Peyer's patch (tissue), 4 donors: ENCODE results near the gene NID1.

Experiments
- CTCF ChIP-seq, 6 experiments: fragments of 450-650 bp in 4 of 6; fragments of 200-600 bp in 2 of 6; sonication (generic) in 1 of 6; IDR thresholded peaks; one replicate each; pipeline ENCODE4 v1.5.1; 2017 to 2019; ENCODE audit warnings: antibody characterized with exemption in 6 of 6, mild to moderate bottlenecking in 3 of 6, moderate library complexity in 1 of 6
- POLR2A ChIP-seq, 2 donors: fragments of 450-650 bp; IDR thresholded peaks; one replicate each; pipeline ENCODE4 v1.5.1; 2017; ENCODE audit warnings: antibody characterized with exemption in 2 of 2, mild to moderate bottlenecking in 2 of 2, moderate library complexity in 2 of 2

DNA sequence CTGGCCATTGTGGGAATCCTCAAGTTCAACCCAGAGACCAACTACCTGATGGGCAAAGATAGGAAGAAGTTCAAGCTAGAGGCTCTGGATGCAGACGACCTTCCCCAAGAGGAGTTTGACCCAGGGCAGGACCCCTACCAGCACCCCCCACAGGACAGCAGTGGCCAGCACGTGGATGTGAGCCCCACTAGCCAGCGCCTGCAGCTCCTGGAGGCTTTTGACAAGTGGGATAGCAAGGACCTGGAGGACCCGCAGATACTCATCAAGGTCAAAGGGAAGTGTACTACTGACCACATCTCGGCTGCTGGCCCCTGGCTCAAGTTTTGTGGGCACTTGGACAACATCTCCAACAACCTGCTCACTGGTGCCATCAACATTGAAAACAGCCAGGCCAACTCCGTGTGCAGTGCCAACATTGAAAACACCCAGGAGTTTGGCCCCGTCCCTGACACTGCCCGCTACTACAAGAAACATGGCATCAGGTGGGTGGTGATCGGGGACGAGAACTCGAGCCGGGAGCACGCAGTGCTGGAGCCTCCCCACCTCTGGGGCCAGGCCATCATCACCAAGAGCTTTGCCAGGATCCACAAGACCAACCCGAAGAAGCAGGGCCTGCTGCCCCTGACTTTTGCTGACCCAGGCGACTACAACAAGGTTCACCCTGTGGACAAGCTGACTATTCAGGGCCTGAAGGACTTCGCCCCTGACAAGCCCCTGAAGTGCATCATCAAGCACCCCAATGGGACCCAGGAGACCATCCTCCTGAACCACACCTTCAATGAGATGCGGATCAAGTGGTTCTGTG is 46.8 kb upstream of the NID1 start:
- no peak for TF ChIP-seq POLR2A (IDR thresholded peaks at IDR 0.05)
- no peak for TF ChIP-seq CTCF (IDR thresholded peaks at IDR 0.05)
